SIG-M5 treated with dmso at 0.1 percent for 504 hours (cell line): ENCODE measurements around the gene TMEM266.

Experiments used
- DNase-seq: peaks from one replicate; lab custom pipeline; 2025; ENCODE audit not compliant: unreplicated experiment; lab: John Stamatoyannopoulos, UW

TMEM266 gene

GRCh38 chr15:76065245-76065644 is 5.5 kb downstream of the TMEM266 start:
- peak; percentile 32 for DNase-seq

GRCh38 chr15:76065793-76066192 is 6.0 kb downstream of the TMEM266 start:
- DNase-seq, result no peak

- no peak for DNase-seq
Observed at GRCh38 chr15:76070192-76070591, 10.4 kb downstream of the TMEM266 start.

GRCh38 chr15:76070921-76071635 is 11.3 kb downstream of the TMEM266 start:
- DNase-seq, result no peak

- no peak for DNase-seq
Observed at GRCh38 chr15:76071806-76072205, 12.0 kb downstream of the TMEM266 start.

GRCh38 chr15:76073554-76073953 is 13.8 kb downstream of the TMEM266 start:
- no peak for DNase-seq

GRCh38 chr15:76075046-76075445 is 15.3 kb downstream of the TMEM266 start:
- DNase-seq, result no peak

GRCh38 chr15:76078285-76078877 is 18.6 kb downstream of the TMEM266 start:
- no peak for DNase-seq

GRCh38 chr15:76084256-76084655 is 24.5 kb downstream of the TMEM266 start:
- no peak for DNase-seq

- no peak for DNase-seq
Observed at GRCh38 chr15:76098685-76099084, 38.9 kb downstream of the TMEM266 start.

- no peak for DNase-seq
Observed at GRCh38 chr15:76099388-76099787, 39.6 kb downstream of the TMEM266 start.

GRCh38 chr15:76100361-76100760 is 40.6 kb downstream of the TMEM266 start:
- no peak for DNase-seq

- DNase-seq, result no peak
Observed at GRCh38 chr15:76101655-76102054, 41.9 kb downstream of the TMEM266 start.

GRCh38 chr15:76105391-76105790 is 45.6 kb downstream of the TMEM266 start:
- DNase-seq, result no peak

- DNase-seq, result no peak
Observed at GRCh38 chr15:76105911-76106310, 46.1 kb downstream of the TMEM266 start.

GRCh38 chr15:76107169-76107568 is 47.4 kb downstream of the TMEM266 start:
- DNase-seq, result no peak

GRCh38 chr15:76108021-76108723 is 48.4 kb downstream of the TMEM266 start:
- no peak for DNase-seq

- DNase-seq, result no peak
Observed at GRCh38 chr15:76109046-76109445, 49.3 kb downstream of the TMEM266 start.

GRCh38 chr15:76114561-76114960 is 54.8 kb downstream of the TMEM266 start:
- peak; percentile 2 for DNase-seq

- no peak for DNase-seq
Observed at GRCh38 chr15:76116138-76116885, 56.5 kb downstream of the TMEM266 start.

GRCh38 chr15:76117181-76117580 is 57.4 kb downstream of the TMEM266 start:
- DNase-seq, result no peak
